SU-DHL-6 (cell line): Measurements from ENCODE around the gene CSRNP3.

Experiments
- H2AFZ ChIP-seq: fragments of 200-600 bp; sonication (generic); 2 replicates; pipeline ENCODE4 v1.6.1; 2014; ENCODE audit warnings: low read depth, mild to moderate bottlenecking, moderate library complexity, mixed read lengths, antibody characterized with exemption, low read length; ENCODE audit not compliant: severe bottlenecking
- H3F3A ChIP-seq: fragments of 200-600 bp; shearing (Covaris generic); 2 replicates; pipeline ENCODE4 v1.6.0; 2016; ENCODE audit warnings: antibody characterized with exemption, mild to moderate bottlenecking; ENCODE audit not compliant: insufficient read depth
- H3K27ac ChIP-seq: fragments of 200-600 bp; sonication (generic); 2 replicates; pipeline ENCODE4 v1.5.1; 2016; ENCODE audit warnings: low read depth, mild to moderate bottlenecking, low read length, moderate library complexity, mixed read lengths
- H3K27me3 ChIP-seq: fragments of 200-600 bp; sonication (generic), shearing (Covaris generic); 2 replicates; pipeline ENCODE4 v1.6.0; 2014; ENCODE audit warnings: mild to moderate bottlenecking, low read length
- H3K36me3 ChIP-seq: fragments of 200-600 bp; sonication (generic); 2 replicates; pipeline ENCODE4 v1.6.1; 2014; ENCODE audit warnings: mild to moderate bottlenecking, low read length, mixed read lengths
- H3K4me2 ChIP-seq: fragments of 300-600, 200-600 bp; shearing (Covaris generic), sonication (generic); 2 replicates; pipeline ENCODE4 v1.6.0; 2014; ENCODE audit warnings: low read length, low read depth, mild to moderate bottlenecking; ENCODE audit not compliant: poor library complexity, severe bottlenecking
- H3K4me3 ChIP-seq: fragments of 200-600 bp; sonication (generic); 2 replicates; pipeline ENCODE4 v1.5.1; 2014; ENCODE audit warnings: antibody characterized with exemption, low read length, mild to moderate bottlenecking, mixed read lengths; ENCODE audit not compliant: insufficient read depth, poor library complexity, severe bottlenecking
- H3K79me2 ChIP-seq: fragments of 200-600 bp; sonication (generic); 2 replicates; pipeline ENCODE4 v1.6.1; 2014; ENCODE audit warnings: mild to moderate bottlenecking, low read length, moderate library complexity; ENCODE audit not compliant: insufficient read depth
- H3K9ac ChIP-seq: fragments of 200-600 bp; sonication (generic); 2 replicates; pipeline ENCODE4 v1.7.0; 2014; ENCODE audit warnings: mild to moderate bottlenecking, low read length
- H3K9me2 ChIP-seq: fragments of 200-600 bp; sonication (generic); replicated peaks from 2 replicates; pipeline ENCODE4 v1.6.1; 2014; ENCODE audit warnings: low read length; ENCODE audit not compliant: insufficient read depth
- H3K9me3 ChIP-seq: fragments of 200-600 bp; sonication (generic); 2 replicates; pipeline ENCODE4 v1.6.1; 2014; ENCODE audit warnings: low read length, mixed read lengths; ENCODE audit not compliant: insufficient read depth
- H4K20me1 ChIP-seq: fragments of 200-600 bp; sonication (generic); 2 replicates; pipeline ENCODE4 v1.6.1; 2014; ENCODE audit warnings: low read depth, mild to moderate bottlenecking, antibody characterized with exemption, low read length, moderate library complexity, mixed read lengths
- EZH2phosphoT487 ChIP-seq: fragments of 200-600 bp; sonication (generic), shearing (Covaris generic); conservative IDR thresholded peaks from 2 replicates; pipeline ENCODE4 v1.6.1; 2018; ENCODE audit warnings: mild to moderate bottlenecking, antibody characterized with exemption, low read length, moderate library complexity, mixed read lengths
- TF ChIP-seq, protein P1 (sequence below): fragments of 200-600 bp; sonication (generic); IDR thresholded peaks from one replicate; pipeline ENCODE4 v1.5.1; 2017; ENCODE audit warnings: antibody characterized with exemption, mild to moderate bottlenecking, low read length, moderate library complexity; ENCODE audit not compliant: insufficient read depth, poor library complexity, severe bottlenecking

The CSRNP3 gene

DNA sequence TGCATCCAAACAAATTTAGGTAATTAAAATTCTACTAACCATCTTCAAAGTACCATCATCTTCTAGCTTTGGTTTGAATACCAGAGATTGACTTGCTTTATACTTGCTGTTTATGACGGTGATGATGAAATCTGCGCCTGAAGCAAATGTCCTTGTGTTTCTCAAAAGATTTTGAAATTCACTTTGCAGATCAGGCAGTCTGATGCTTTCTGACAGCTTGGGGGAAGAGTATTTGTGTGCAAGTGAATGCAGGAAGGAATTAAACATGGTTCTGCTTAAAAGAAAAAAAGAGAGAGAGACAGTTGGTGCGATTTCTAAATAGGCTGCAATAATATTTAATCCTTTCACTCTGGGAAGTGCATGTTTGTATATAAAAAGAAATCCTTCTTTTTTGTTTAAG lies 29.6 kb downstream of the CSRNP3 start:
- Histone ChIP-seq H3K9ac (no peak overlapping the region), H3K9me2 (no peaks in the 10 kb centered on the region), H3K27me3 (no peaks in the 10 kb centered on the region), H3F3A (no peaks in the 10 kb centered on the region), H3K79me2 (no peaks in the 10 kb centered on the region), H3K36me3 (no peaks in the 10 kb centered on the region), H3K27ac (no peak overlapping the region), H4K20me1 (no peaks in the 10 kb centered on the region), H3K9me3 (no peaks in the 10 kb centered on the region), H3K4me3 (no peak overlapping the region), H2AFZ (no peak overlapping the region), H3K4me2 (no peak overlapping the region)
- TF ChIP-seq, protein P1, sequence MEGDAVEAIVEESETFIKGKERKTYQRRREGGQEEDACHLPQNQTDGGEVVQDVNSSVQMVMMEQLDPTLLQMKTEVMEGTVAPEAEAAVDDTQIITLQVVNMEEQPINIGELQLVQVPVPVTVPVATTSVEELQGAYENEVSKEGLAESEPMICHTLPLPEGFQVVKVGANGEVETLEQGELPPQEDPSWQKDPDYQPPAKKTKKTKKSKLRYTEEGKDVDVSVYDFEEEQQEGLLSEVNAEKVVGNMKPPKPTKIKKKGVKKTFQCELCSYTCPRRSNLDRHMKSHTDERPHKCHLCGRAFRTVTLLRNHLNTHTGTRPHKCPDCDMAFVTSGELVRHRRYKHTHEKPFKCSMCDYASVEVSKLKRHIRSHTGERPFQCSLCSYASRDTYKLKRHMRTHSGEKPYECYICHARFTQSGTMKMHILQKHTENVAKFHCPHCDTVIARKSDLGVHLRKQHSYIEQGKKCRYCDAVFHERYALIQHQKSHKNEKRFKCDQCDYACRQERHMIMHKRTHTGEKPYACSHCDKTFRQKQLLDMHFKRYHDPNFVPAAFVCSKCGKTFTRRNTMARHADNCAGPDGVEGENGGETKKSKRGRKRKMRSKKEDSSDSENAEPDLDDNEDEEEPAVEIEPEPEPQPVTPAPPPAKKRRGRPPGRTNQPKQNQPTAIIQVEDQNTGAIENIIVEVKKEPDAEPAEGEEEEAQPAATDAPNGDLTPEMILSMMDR: no peak
- no peak for TF ChIP-seq EZH2phosphoT487

DNA sequence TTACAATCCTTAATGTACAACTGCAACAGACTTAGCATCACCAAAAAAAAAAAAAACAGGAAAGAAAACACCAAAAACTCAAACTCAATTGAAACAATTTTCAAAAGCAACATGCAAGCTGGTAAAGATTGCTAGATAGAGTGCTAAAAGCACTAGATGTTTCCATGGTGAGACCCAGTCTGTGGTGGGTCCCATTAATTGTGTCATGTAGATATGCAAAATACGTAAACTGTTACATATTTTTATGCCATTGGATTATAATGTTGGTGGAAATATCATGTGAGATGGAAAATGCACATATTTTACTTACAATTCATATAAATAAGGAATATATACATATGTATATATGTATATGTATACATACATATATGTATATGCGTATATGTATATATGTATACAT lies 30.5 kb downstream of the CSRNP3 start:
- H3K9me2 ChIP-seq: no peaks in the 10 kb centered on the region

GRCh38 chr2:165500816-165501215 lies 31.3 kb downstream of the CSRNP3 start:
- Histone ChIP-seq H3F3A (no peaks in the 10 kb centered on the region), H3K4me3 (no peak overlapping the region), H3K27me3 (no peaks in the 10 kb centered on the region), H3K79me2 (no peaks in the 10 kb centered on the region), H3K4me2 (no peak overlapping the region), H2AFZ (no peak overlapping the region), H3K27ac (no peak overlapping the region), H3K9ac (no peak overlapping the region), H3K36me3 (no peaks in the 10 kb centered on the region), H3K9me3 (no peaks in the 10 kb centered on the region), H3K9me2 (no peaks in the 10 kb centered on the region), H4K20me1 (no peaks in the 10 kb centered on the region)
- TF ChIP-seq, protein P1: no peak
- TF ChIP-seq EZH2phosphoT487: no peak

More for the DNA sequence above, 30.5 kb downstream of the CSRNP3 start:
- H3K9ac ChIP-seq: no peak overlapping the region
- TF ChIP-seq EZH2phosphoT487: no peak
- TF ChIP-seq, protein P1: no peak
- H3K36me3 ChIP-seq: no peaks in the 10 kb centered on the region
- no peaks in the 10 kb centered on the region for H4K20me1 ChIP-seq
- no peak overlapping the region for H3K4me3 ChIP-seq
- H3K9me3 ChIP-seq: no peaks in the 10 kb centered on the region
- no peaks in the 10 kb centered on the region for H3K79me2 ChIP-seq
- H3K27me3 ChIP-seq: no peaks in the 10 kb centered on the region
- no peak overlapping the region for H2AFZ ChIP-seq
- no peak overlapping the region for H3K27ac ChIP-seq
- no peak overlapping the region for H3K4me2 ChIP-seq
- H3F3A ChIP-seq: no peaks in the 10 kb centered on the region
